Hematopoietic multipotent progenitor cell treated with erythropoietin and hydrocortisone succinate and interleukin-3 and kit ligand, for 8 days (in vitro differentiated cells): ENCODE data around the gene ZNF783.

Experiments
- DNase-seq: peaks from one replicate; pipeline ENCODE4 v3.0.0-alpha.2; 2015

Gene ZNF783

DNA sequence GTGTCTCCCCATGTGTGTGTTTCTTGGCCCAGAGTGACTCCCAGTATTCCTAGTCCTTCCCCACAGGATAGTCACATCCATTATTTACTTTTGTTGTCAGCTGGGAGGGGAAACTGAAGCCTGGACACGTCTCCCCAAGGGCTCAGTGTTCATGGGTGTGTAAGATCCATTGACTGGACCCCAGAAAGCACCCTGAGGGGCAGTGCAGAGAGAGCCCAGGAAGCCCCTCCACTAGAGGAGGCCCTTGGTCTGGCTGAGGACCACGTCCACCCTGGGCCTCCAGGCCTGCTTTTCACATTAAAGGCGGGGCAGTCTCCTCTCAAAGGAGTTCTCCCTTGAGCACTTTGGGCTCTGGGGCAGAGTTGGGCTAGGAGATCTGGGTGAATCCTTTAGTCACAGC is 21.3 kb downstream of the ZNF783 start:
- DNase-seq = no peak

- no peak for DNase-seq
These were observed 22.3 kb downstream of the ZNF783 start for GRCh38 chr7:149284343-149284742.

GRCh38 chr7:149284850-149285585 is 23.0 kb downstream of the ZNF783 start:
- peak; percentile 91 for DNase-seq

DNA sequence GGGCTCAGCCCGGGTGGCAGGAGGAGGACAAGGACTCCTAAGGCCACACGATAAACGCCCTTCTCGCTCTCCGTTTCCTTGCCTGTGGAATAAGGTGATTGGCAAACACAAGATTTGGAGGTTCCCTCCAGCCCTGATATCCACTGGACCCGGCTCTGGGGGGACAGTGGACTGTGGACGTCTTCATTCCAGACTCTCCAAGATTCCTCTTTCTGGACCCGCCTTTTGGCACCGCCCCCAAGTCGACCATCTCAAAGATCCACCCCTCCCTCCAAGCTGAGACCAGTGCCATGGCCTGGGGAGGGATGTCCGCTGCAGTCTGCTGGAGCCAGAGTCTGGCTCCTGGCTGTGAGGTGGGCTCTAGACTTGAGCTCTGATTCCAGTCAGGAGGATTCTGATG is 23.6 kb downstream of the ZNF783 start:
- DNase-seq = no peak

GRCh38 chr7:149286811-149287400 is 24.9 kb downstream of the ZNF783 start:
- DNase-seq = no peak

GRCh38 chr7:149287622-149288021 is 25.6 kb downstream of the ZNF783 start:
- DNase-seq = no peak

GRCh38 chr7:149289262-149289661 is 27.3 kb downstream of the ZNF783 start:
- DNase-seq = no peak

DNA sequence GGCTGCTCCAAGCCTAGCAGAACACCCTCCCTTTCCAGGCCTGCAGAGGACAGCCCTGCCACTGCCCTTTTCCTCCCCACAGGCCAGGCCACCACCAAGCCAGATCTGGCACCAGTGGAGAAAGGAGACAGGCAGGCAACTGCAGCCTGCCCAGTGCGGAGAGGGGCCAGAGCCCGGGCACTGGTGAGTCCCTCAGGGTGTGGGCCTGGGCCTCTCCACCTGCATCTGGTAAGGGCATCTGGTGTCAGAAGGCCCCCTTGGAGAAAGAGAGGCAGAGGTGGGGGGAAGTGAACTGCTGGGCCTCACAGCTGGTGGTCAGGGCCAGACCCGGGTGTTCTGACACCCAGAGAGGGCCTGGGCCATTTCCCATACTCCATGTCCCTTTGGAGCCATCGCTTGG is 27.9 kb downstream of the ZNF783 start:
- no peak for DNase-seq

DNA sequence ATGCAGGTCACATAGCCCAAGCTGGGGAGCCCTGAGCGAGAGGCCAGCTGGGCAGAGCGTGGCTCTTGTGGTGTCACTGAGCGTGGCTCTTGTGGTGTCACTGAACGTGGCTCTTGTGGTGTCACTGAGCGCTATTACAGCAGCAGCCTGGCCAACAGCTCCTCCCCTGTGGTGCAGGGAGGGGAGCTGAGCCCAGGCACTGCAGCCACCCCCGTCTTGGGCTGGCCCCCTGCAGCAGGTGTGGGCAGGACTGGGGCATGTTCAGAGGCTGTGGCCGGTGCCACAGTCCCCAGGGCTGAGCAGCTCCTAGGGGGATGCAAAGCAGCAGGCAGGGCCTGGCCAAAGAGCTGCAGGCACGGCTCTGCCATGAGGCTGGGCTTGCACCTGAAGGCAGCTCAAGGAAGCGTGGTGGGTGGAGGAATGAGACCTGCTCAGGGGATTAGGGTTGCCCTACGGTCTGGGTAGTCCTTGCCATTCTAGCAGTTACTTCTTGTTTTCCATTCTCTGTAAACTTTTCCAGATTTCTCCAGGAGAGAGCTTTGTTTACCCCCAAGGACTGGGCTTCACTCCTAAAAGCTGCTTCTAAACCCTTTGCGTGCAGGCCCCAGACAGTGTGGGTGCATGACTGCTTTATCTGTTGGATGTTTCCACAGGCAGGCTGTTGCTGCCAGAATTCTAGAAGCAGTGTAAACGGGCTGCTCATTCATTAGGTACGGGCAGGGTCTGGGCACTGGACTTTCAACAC is 29.2 kb downstream of the ZNF783 start:
- no peak for DNase-seq

DNA sequence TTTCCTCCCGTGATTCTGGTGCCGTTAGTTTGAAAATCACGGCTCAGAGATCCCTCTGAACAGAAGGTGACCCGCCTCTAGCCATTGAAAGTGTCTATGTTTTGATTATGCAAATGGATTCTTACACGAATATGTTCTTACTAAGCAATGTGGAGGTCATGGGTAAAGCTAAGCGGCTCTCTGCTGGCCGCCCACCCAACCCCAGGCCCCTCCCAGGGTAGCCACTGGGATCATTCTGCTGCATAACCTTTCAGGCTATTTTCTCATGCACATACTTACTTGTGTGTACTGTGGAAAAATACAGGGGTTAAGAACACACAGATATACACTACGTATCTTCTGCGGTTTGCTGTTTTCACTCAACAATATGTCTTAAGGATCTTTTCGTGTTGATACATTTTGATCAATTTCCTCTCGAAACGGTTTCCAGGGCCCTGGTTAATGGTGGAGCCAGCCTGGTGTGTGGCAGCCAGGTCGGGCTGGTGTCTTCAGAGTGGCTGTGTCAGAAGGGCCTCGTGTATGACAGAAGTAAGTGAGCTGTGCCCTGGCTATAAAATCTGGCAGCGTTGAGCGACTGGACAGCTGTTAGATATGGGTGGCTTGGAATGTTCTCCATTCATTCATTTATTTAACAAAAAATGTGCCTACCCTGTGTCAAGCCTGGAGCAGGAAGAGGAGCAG is 29.9 kb downstream of the ZNF783 start:
- no peak for DNase-seq

- DNase-seq = no peak
These were observed 30.4 kb downstream of the ZNF783 start for GRCh38 chr7:149292462-149292823.

DNA sequence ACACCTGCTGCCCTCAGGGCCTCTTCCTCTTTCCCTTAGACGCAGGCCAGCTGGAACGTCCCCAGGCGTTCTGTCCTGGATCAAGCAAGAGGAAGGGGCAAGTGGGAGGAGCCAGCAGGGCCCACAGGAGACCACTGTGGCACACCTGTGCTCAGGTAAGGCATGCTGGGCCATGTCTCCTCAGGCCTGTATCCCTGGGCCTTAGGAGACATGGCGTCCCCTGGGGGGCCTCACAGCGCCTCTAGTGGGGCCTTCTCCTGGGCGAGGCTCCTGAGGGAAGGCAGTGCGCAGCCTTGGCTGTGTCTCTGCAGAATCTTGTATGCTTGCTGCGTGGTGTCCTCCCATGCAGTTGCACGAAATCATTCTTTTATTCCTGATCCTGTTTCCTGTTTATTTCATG is 31.3 kb downstream of the ZNF783 start:
- DNase-seq = no peak

DNA sequence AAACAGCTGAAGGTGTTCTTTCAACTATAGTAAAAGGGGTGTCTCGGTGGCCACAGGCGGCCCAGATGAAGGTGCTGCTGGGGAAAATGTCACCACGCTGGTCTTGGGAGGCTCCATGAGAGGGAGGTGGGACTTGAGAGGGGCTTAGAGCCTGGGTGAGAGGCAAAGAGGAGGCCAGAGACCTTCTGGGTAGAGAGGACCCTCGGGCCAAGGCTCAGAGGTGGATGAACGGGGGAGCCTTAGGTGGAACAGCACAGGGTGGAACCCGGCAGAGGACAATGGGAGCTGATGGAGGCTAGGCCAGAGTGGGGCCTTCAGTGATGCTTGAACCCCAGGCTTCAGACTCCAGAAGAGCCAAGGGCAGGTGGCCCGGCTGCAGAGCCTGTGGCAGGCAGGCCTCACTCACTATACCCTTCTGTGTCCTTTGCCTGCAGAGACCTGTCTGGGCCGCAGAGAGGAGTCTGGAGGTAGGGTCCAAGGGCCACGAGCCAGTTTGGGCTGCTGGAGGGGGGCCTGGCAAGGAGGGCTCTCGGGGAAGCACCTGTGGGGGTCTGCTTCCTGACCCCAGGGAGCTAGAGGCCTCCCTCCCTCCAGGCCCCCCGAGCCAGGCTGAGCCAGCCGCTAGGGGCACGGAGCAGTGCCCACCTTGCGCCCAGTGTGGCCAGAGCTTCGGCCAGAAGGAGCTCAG is 32.1 kb downstream of the ZNF783 start:
- no peak for DNase-seq

- no peak for DNase-seq
These were observed 32.9 kb downstream of the ZNF783 start for GRCh38 chr7:149294634-149295480.

GRCh38 chr7:149295481-149295850 is 33.5 kb downstream of the ZNF783 start:
- no peak for DNase-seq

DNA sequence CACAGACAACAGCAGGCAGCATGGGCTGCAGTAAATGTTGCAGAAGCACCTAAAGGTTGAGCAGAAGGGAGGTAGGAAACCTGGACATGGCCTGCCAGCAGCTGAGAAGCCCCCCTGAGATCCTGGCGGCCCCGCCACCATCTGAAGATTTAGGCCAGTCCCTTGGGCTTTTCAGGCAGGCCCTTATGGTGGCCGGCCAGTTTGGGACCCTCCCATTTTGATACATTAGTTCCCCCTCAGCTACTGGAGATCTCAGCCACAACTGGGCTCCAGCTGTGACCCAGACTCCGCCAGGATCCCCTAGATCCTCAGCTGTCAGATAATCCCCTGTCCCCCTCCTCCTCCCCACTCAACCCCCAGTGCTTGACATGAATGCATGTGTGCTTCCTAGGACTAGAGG is 34.4 kb downstream of the ZNF783 start:
- DNase-seq = no peak

DNA sequence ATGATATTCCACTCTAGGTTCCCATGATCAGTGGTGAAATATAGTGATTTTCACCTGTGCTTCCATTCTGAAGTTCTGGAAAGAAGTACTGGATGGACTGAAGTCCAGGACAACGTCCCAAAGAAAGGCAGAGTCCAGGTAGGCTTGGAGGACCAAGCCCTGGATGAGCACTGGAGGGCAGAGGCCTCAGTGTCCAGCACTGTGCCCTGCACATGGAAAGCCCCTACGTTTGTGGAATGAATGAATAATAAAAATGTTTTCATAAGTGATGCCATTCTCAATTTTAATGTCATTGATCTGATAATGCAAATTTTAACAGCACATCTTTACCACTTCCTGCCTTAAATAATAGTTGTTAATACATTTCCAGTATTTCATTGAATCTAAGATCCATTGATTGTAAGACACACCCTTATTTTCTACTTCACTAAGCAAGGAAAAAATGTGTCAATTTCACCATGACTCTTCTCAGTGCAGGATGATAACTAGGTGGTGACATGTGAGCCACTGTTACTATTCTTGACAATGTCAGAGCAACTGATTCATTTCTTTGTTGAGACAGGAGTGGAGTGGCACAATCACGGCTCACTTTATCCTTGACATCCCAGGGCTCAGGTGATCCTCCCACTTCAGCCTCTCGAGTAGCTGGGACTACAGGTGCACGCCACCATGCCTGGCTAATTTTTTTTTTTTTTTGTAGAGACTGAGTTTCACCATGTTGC is 35.2 kb downstream of the ZNF783 start:
- no peak for DNase-seq

GRCh38 chr7:149300620-149301285 is 38.8 kb downstream of the ZNF783 start:
- DNase-seq = no peak

GRCh38 chr7:149302222-149302621 is 40.2 kb downstream of the ZNF783 start:
- no peak for DNase-seq

- DNase-seq = no peak
These were observed 40.9 kb downstream of the ZNF783 start for GRCh38 chr7:149302865-149303264.

DNA sequence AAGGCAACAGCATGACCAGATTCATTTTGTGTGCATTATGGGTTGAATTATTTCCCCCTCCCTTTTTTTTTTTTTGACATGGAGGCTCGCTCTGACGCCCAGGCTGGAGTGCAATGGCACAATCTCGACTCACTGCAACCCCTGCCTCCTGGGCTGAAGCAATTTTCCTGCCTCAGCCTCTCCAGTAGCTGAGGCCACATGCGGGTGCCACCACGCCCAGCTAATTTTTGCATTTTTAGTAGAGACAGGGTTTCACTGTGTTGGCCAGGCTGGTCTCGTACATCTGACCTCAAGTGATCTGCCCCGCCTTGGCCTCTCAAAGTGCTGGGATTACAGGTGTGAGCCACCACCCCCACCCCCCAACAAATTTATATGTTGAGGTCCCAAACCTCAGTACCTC is 42.0 kb downstream of the ZNF783 start:
- DNase-seq = no peak
